HUES6 (cell line): ENCODE data around the gene IRF9.
A peak's percentile ranks its signal among the peaks of the same experiment; 100 is the strongest.
"Not testable (repeated sequence)": the region's sequence is repeated elsewhere in the genome, so short reads cannot be mapped to it uniquely, and the experiment has no call there.

Experiments
- H3K27ac ChIP-seq: 2 replicates; pipeline ENCODE4 v1.7.0; 2013; ENCODE audit warnings: low read depth, mild to moderate bottlenecking, low read length, inconsistent platforms
- H3K27me3 ChIP-seq: 2 replicates; pipeline ENCODE4 v1.6.1; 2013; ENCODE audit warnings: low read length; ENCODE audit not compliant: control insufficient read depth, insufficient read depth
- H3K36me3 ChIP-seq: 2 replicates; pipeline ENCODE4 v1.6.1; 2013; ENCODE audit warnings: low read length; ENCODE audit not compliant: control insufficient read depth, insufficient read depth
- H3K4me1 ChIP-seq: 2 replicates; pipeline ENCODE4 v1.6.1; 2013; ENCODE audit warnings: low read length; ENCODE audit not compliant: control insufficient read depth, insufficient read depth
- H3K4me3 ChIP-seq: 2 replicates; pipeline ENCODE4 v1.5.1; 2013; ENCODE audit warnings: low read depth, low read length
- H3K9ac ChIP-seq: one replicate; pipeline ENCODE4 v1.6.1; 2013; ENCODE audit warnings: mild to moderate bottlenecking, low read length
- H3K9me3 ChIP-seq: 2 replicates; pipeline ENCODE4 v1.6.1; 2013; ENCODE audit warnings: low read depth, low read length; ENCODE audit not compliant: control insufficient read depth, insufficient read depth

Gene IRF9

GRCh38 chr14:24202538-24202937 is 41.5 kb downstream of the IRF9 start:
- peak overlapping the region; percentile 86; the same call in 1 of the 2 replicates for H3K27ac ChIP-seq
- H3K9ac ChIP-seq, result peak overlapping the region; percentile 57
- H3K36me3 ChIP-seq, result peaks cover 65% of the 10 kb centered on the region
- H3K4me3 ChIP-seq, result peak overlapping the region; percentile 33; the same call in 1 of the 2 replicates
- H3K9me3 ChIP-seq, result peaks cover 14% of the 10 kb centered on the region
- not testable (repeated sequence) for H3K4me1 ChIP-seq, H3K27me3 ChIP-seq

- H3K27me3 ChIP-seq, H3K4me1 ChIP-seq: not testable (repeated sequence)
- Histone ChIP-seq H3K36me3 (peaks cover 73% of the 10 kb centered on the region), H3K27ac (peak overlapping the region; percentile 86), H3K9me3 (peaks cover 14% of the 10 kb centered on the region), H3K9ac (peak overlapping the region; percentile 57), H3K4me3 (peak overlapping the region; percentile 33)
Measured at GRCh38 chr14:24203249-24203886, 42.3 kb downstream of the IRF9 start.

- H3K4me1 ChIP-seq, result peaks cover 5% of the 10 kb centered on the region
- peaks cover 14% of the 10 kb centered on the region for H3K9me3 ChIP-seq
- no peak overlapping the region for H3K9ac ChIP-seq
- H3K36me3 ChIP-seq, result peaks cover 75% of the 10 kb centered on the region
- H3K4me3 ChIP-seq, result no peak overlapping the region
- no peak overlapping the region for H3K27ac ChIP-seq
- H3K27me3 ChIP-seq, result no peaks in the 10 kb centered on the region
Measured at GRCh38 chr14:24204163-24205146, 43.4 kb downstream of the IRF9 start.

- H3K4me3 ChIP-seq, result no peak overlapping the region
- H3K27me3 ChIP-seq, result no peaks in the 10 kb centered on the region
- H3K9ac ChIP-seq, result no peak overlapping the region
- peaks cover 9% of the 10 kb centered on the region for H3K9me3 ChIP-seq
- peaks cover 5% of the 10 kb centered on the region for H3K4me1 ChIP-seq
- no peak overlapping the region for H3K27ac ChIP-seq
- H3K36me3 ChIP-seq, result peaks cover 78% of the 10 kb centered on the region
Measured at GRCh38 chr14:24206260-24207103, 45.4 kb downstream of the IRF9 start.

- H3K9me3 ChIP-seq, result peaks cover 5% of the 10 kb centered on the region; the same call in 1 of the 2 replicates
- no peak overlapping the region for H3K9ac ChIP-seq
- no peaks in the 10 kb centered on the region for H3K27me3 ChIP-seq
- H3K36me3 ChIP-seq, result peaks cover 77% of the 10 kb centered on the region
- H3K4me3 ChIP-seq, result no peak overlapping the region
- no peak overlapping the region for H3K27ac ChIP-seq
- H3K4me1 ChIP-seq, result peaks cover 5% of the 10 kb centered on the region
Measured at GRCh38 chr14:24207104-24207551, 46.1 kb downstream of the IRF9 start.

GRCh38 chr14:24207625-24208024 is 46.6 kb downstream of the IRF9 start:
- H3K9ac ChIP-seq, result no peak overlapping the region
- no peak overlapping the region for H3K27ac ChIP-seq
- peaks cover 5% of the 10 kb centered on the region for H3K4me1 ChIP-seq
- peaks cover 76% of the 10 kb centered on the region for H3K36me3 ChIP-seq
- H3K27me3 ChIP-seq, result no peaks in the 10 kb centered on the region
- no peak overlapping the region for H3K4me3 ChIP-seq
- H3K9me3 ChIP-seq, result peaks cover 5% of the 10 kb centered on the region; the same call in 1 of the 2 replicates

- Histone ChIP-seq H3K4me1 (peaks cover 4% of the 10 kb centered on the region), H3K27ac (no peak overlapping the region), H3K4me3 (no peak overlapping the region), H3K36me3 (peaks cover 53% of the 10 kb centered on the region), H3K27me3 (no peaks in the 10 kb centered on the region), H3K9ac (no peak overlapping the region), H3K9me3 (no peaks in the 10 kb centered on the region)
Measured at GRCh38 chr14:24211311-24211710, 50.2 kb downstream of the IRF9 start.

GRCh38 chr14:24212924-24213865 is 52.1 kb downstream of the IRF9 start, which contains the start of gene CHMP4A:
CHMP4A (minus strand) TSS chr14:24213488; CDS start chr14:24213439, 49 bp downstream.
- Histone ChIP-seq H3K4me1 (peaks cover 4% of the 10 kb centered on the region), H3K9ac (peak within 1 kb of the TSS; percentile 94), H3K36me3 (peaks cover 39% of the 10 kb centered on the region), H3K27ac (peak within 1 kb of the TSS; percentile 90), H3K27me3 (no peaks in the 10 kb centered on the region), H3K4me3 (peak within 1 kb of the TSS; percentile 77), H3K9me3 (no peaks in the 10 kb centered on the region)

- H3K36me3 ChIP-seq, result peaks cover 34% of the 10 kb centered on the region
- H3K4me3 ChIP-seq, result peak overlapping the region; percentile 77
- no peaks in the 10 kb centered on the region for H3K27me3 ChIP-seq
- peaks cover 4% of the 10 kb centered on the region for H3K4me1 ChIP-seq
- peak overlapping the region; percentile 94 for H3K9ac ChIP-seq
- no peaks in the 10 kb centered on the region for H3K9me3 ChIP-seq
- H3K27ac ChIP-seq, result peak overlapping the region; percentile 7; the same call in 1 of the 2 replicates
Measured at GRCh38 chr14:24213866-24214662, 53.0 kb downstream of the IRF9 start.
